Measurements from ENCODE around the gene LRRN4CL.

The LRRN4CL gene

GRCh38 chr11:62646825-62647608 is 42.3 kb downstream of the LRRN4CL start:
- no peak overlapping the region for H2BK120ac ChIP-seq (ENCODE audit: low read depth, low read length)
- no peaks in the 10 kb centered on the region for H3K9me3 ChIP-seq (replicated peaks in 1 of 2; ENCODE audit: control insufficient read depth in 2 of 2, insufficient read depth in 1 of 2, low read depth in 1 of 2, low read length in 2 of 2)
- H3K14ac ChIP-seq (ENCODE audit: low read length): no peak overlapping the region
- no peak overlapping the region for H3K9ac ChIP-seq (ENCODE audit: low read depth, low read length, poor library complexity)
- no peak overlapping the region for H3K4me3 ChIP-seq (ENCODE audit: low read length in 2 of 2)
- no peak overlapping the region for H2AK5ac ChIP-seq (ENCODE audit: low read depth, low read length)
- H3K4me1 ChIP-seq (ENCODE audit: control insufficient read depth in 2 of 2, insufficient read depth in 1 of 2, low read depth in 1 of 2, low read length in 2 of 2): peaks cover 4 to 5% of the 10 kb centered on the region in 2 donors
- peaks cover 9% of the 10 kb centered on the region for H3K79me1 ChIP-seq (ENCODE audit: low read depth, low read length)
- WGBS, 2 donors (ENCODE audit: extremely low coverage in 2 of 2, insufficient read length in 2 of 2, insufficient replicate concordance in 1 of 2): no CpG with 5 or more reads among the region's 32 CpGs
- peaks cover 27 to 64% of the 10 kb centered on the region in 2 donors for H3K36me3 ChIP-seq (replicated peaks in 1 of 2; ENCODE audit: control insufficient read depth in 2 of 2, insufficient read depth in 2 of 2, low read length in 2 of 2)
- H3K27me3 ChIP-seq (ENCODE audit: control insufficient read depth in 3 of 3, insufficient read depth in 3 of 3, low read depth in 1 of 3, low read length in 3 of 3): no peaks in the 10 kb centered on the region
- H3K27ac ChIP-seq (replicated peaks; ENCODE audit: low read length): no peak overlapping the region
- no peak overlapping the region for H3K18ac ChIP-seq (ENCODE audit: low read length)
- no peak overlapping the region for H3K4ac ChIP-seq (ENCODE audit: low read length)
- DNase-seq (ENCODE audit: low spot score): no peak
- no peak overlapping the region for H2BK15ac ChIP-seq (ENCODE audit: low read length)
- H2AFZ ChIP-seq (ENCODE audit: low read length): no peak overlapping the region
- H3K23ac ChIP-seq (ENCODE audit: low read depth, low read length, poor library complexity): peak overlapping the region; percentile 87
- no peak overlapping the region for H2BK5ac ChIP-seq (ENCODE audit: low read length)
- no peak overlapping the region for H4K8ac ChIP-seq (ENCODE audit: low read depth, low read length)
- H4K91ac ChIP-seq (ENCODE audit: low read depth, low read length, poor library complexity): no peak overlapping the region
- H2BK12ac ChIP-seq (ENCODE audit: low read length): no peak overlapping the region
- no peak overlapping the region for H3K4me2 ChIP-seq (ENCODE audit: insufficient read depth, low read length, poor library complexity, severe bottlenecking)

- H4K91ac ChIP-seq (ENCODE audit: low read depth, low read length, poor library complexity): no peak within 1 kb of the TSS
- H2AK5ac ChIP-seq (ENCODE audit: low read depth, low read length): peak within 1 kb of the TSS; percentile 2
- H4K8ac ChIP-seq (ENCODE audit: low read depth, low read length): no peak within 1 kb of the TSS
- no CpG with 5 or more reads among the region's 73 CpGs for WGBS, 2 donors (ENCODE audit: extremely low coverage in 2 of 2, insufficient read length in 2 of 2, insufficient replicate concordance in 1 of 2)
- H3K27me3 ChIP-seq (ENCODE audit: control insufficient read depth in 3 of 3, insufficient read depth in 3 of 3, low read depth in 1 of 3, low read length in 3 of 3): no peaks in the 10 kb centered on the region
- no peak within 1 kb of the TSS for H3K14ac ChIP-seq (ENCODE audit: low read length)
- peak within 1 kb of the TSS; percentile 75 for H3K27ac ChIP-seq (replicated peaks; ENCODE audit: low read length)
- H3K36me3 ChIP-seq (replicated peaks in 1 of 2; ENCODE audit: control insufficient read depth in 2 of 2, insufficient read depth in 2 of 2, low read length in 2 of 2): peaks cover 27 to 68% of the 10 kb centered on the region in 2 donors
- peak within 1 kb of the TSS; percentile 92 for H2AFZ ChIP-seq (ENCODE audit: low read length)
- H3K18ac ChIP-seq (ENCODE audit: low read length): peak within 1 kb of the TSS; percentile 93
- peak within 1 kb of the TSS; percentile 92 for H3K4ac ChIP-seq (ENCODE audit: low read length)
- no peak within 1 kb of the TSS for H2BK120ac ChIP-seq (ENCODE audit: low read depth, low read length)
- H3K9me3 ChIP-seq (replicated peaks in 1 of 2; ENCODE audit: control insufficient read depth in 2 of 2, insufficient read depth in 1 of 2, low read depth in 1 of 2, low read length in 2 of 2): no peaks in the 10 kb centered on the region
- peaks cover 9% of the 10 kb centered on the region for H3K79me1 ChIP-seq (ENCODE audit: low read depth, low read length)
- H2BK15ac ChIP-seq (ENCODE audit: low read length): no peak within 1 kb of the TSS
- H3K23ac ChIP-seq (ENCODE audit: low read depth, low read length, poor library complexity): peak within 1 kb of the TSS; percentile 98
- peak; percentile 97 for DNase-seq (ENCODE audit: low spot score)
- no peak within 1 kb of the TSS for H2BK12ac ChIP-seq (ENCODE audit: low read length)
- H3K4me2 ChIP-seq (ENCODE audit: insufficient read depth, low read length, poor library complexity, severe bottlenecking): peak within 1 kb of the TSS; percentile 90
- H3K9ac ChIP-seq (ENCODE audit: low read depth, low read length, poor library complexity): peak within 1 kb of the TSS; percentile 78
- H3K4me3 ChIP-seq (ENCODE audit: low read length in 2 of 2): peak within 1 kb of the TSS; percentile 90 to 91
- peaks cover 4% of the 10 kb centered on the region in 2 donors for H3K4me1 ChIP-seq (ENCODE audit: control insufficient read depth in 2 of 2, insufficient read depth in 1 of 2, low read depth in 1 of 2, low read length in 2 of 2)
- peak within 1 kb of the TSS; percentile 97 for H2BK5ac ChIP-seq (ENCODE audit: low read length)
Measured at GRCh38 chr11:62645946-62646824, 43.1 kb downstream of the LRRN4CL start, which contains the start of gene GANAB. Gene GANAB, minus strand, starts transcription at chr11:62646613. Its CDS starts 14 bp downstream, at chr11:62646599.

GRCh38 chr11:62645671-62645945 is 43.7 kb downstream of the LRRN4CL start:
- H3K9ac ChIP-seq (ENCODE audit: low read depth, low read length, poor library complexity): peak overlapping the region; percentile 78
- peaks cover 4% of the 10 kb centered on the region in 2 donors for H3K4me1 ChIP-seq (ENCODE audit: control insufficient read depth in 2 of 2, insufficient read depth in 1 of 2, low read depth in 1 of 2, low read length in 2 of 2)
- peak overlapping the region; percentile 90 to 91 for H3K4me3 ChIP-seq (ENCODE audit: low read length in 2 of 2)
- peaks cover 27 to 71% of the 10 kb centered on the region in 2 donors for H3K36me3 ChIP-seq (replicated peaks in 1 of 2; ENCODE audit: control insufficient read depth in 2 of 2, insufficient read depth in 2 of 2, low read length in 2 of 2)
- H3K27ac ChIP-seq (replicated peaks; ENCODE audit: low read length): peak overlapping the region; percentile 75
- no peak overlapping the region for H2AK5ac ChIP-seq (ENCODE audit: low read depth, low read length)
- H2BK15ac ChIP-seq (ENCODE audit: low read length): no peak overlapping the region
- no peak overlapping the region for H2BK120ac ChIP-seq (ENCODE audit: low read depth, low read length)
- no peak overlapping the region for H3K4ac ChIP-seq (ENCODE audit: low read length)
- no peak overlapping the region for H3K23ac ChIP-seq (ENCODE audit: low read depth, low read length, poor library complexity)
- H4K8ac ChIP-seq (ENCODE audit: low read depth, low read length): no peak overlapping the region
- H3K79me1 ChIP-seq (ENCODE audit: low read depth, low read length): peaks cover 11% of the 10 kb centered on the region
- no peak overlapping the region for H2BK12ac ChIP-seq (ENCODE audit: low read length)
- no peak overlapping the region for H3K18ac ChIP-seq (ENCODE audit: low read length)
- no peak for DNase-seq (ENCODE audit: low spot score)
- peak overlapping the region; percentile 97 for H2BK5ac ChIP-seq (ENCODE audit: low read length)
- H2AFZ ChIP-seq (ENCODE audit: low read length): peak overlapping the region; percentile 92
- H3K9me3 ChIP-seq (replicated peaks in 1 of 2; ENCODE audit: control insufficient read depth in 2 of 2, insufficient read depth in 1 of 2, low read depth in 1 of 2, low read length in 2 of 2): no peaks in the 10 kb centered on the region
- H3K4me2 ChIP-seq (ENCODE audit: insufficient read depth, low read length, poor library complexity, severe bottlenecking): peak overlapping the region; percentile 90
- WGBS, 2 donors (ENCODE audit: extremely low coverage in 2 of 2, insufficient read length in 2 of 2, insufficient replicate concordance in 1 of 2): no CpG with 5 or more reads among the region's 11 CpGs
- no peak overlapping the region for H3K14ac ChIP-seq (ENCODE audit: low read length)
- H4K91ac ChIP-seq (ENCODE audit: low read depth, low read length, poor library complexity): no peak overlapping the region
- H3K27me3 ChIP-seq (ENCODE audit: control insufficient read depth in 3 of 3, insufficient read depth in 3 of 3, low read depth in 1 of 3, low read length in 3 of 3): no peaks in the 10 kb centered on the region

GRCh38 chr11:62644220-62644619 is 45.1 kb downstream of the LRRN4CL start:
- Histone ChIP-seq H2BK5ac (ENCODE audit: low read length) (no peak overlapping the region), H2BK12ac (ENCODE audit: low read length) (no peak overlapping the region), H3K23ac (ENCODE audit: low read depth, low read length, poor library complexity) (no peak overlapping the region), H3K27ac (replicated peaks; ENCODE audit: low read length) (no peak overlapping the region), H4K8ac (ENCODE audit: low read depth, low read length) (no peak overlapping the region), H3K27me3 (ENCODE audit: control insufficient read depth in 3 of 3, insufficient read depth in 3 of 3, low read depth in 1 of 3, low read length in 3 of 3) (no peaks in the 10 kb centered on the region), H2AK5ac (ENCODE audit: low read depth, low read length) (no peak overlapping the region), H3K36me3 (replicated peaks in 1 of 2; ENCODE audit: control insufficient read depth in 2 of 2, insufficient read depth in 2 of 2, low read length in 2 of 2) (peaks cover 26 to 71% of the 10 kb centered on the region in 2 donors), H4K91ac (ENCODE audit: low read depth, low read length, poor library complexity) (no peak overlapping the region), H2BK120ac (ENCODE audit: low read depth, low read length) (no peak overlapping the region), H2AFZ (ENCODE audit: low read length) (no peak overlapping the region), H3K4me2 (ENCODE audit: insufficient read depth, low read length, poor library complexity, severe bottlenecking) (no peak overlapping the region), H3K4ac (ENCODE audit: low read length) (no peak overlapping the region), H3K9ac (ENCODE audit: low read depth, low read length, poor library complexity) (no peak overlapping the region), H2BK15ac (ENCODE audit: low read length) (no peak overlapping the region), H3K14ac (ENCODE audit: low read length) (no peak overlapping the region), H3K4me1 (ENCODE audit: control insufficient read depth in 2 of 2, insufficient read depth in 1 of 2, low read depth in 1 of 2, low read length in 2 of 2) (peaks cover 4% of the 10 kb centered on the region in 2 donors), H3K79me1 (ENCODE audit: low read depth, low read length) (peaks cover 12% of the 10 kb centered on the region), H3K9me3 (replicated peaks in 1 of 2; ENCODE audit: control insufficient read depth in 2 of 2, insufficient read depth in 1 of 2, low read depth in 1 of 2, low read length in 2 of 2) (no peaks in the 10 kb centered on the region), H3K18ac (ENCODE audit: low read length) (no peak overlapping the region), H3K4me3 (ENCODE audit: low read length in 2 of 2) (no peak overlapping the region)
- WGBS, 2 donors (ENCODE audit: extremely low coverage in 2 of 2, insufficient read length in 2 of 2, insufficient replicate concordance in 1 of 2): no CpG with 5 or more reads among the region's 8 CpGs
- DNase-seq (ENCODE audit: low spot score): no peak
